Measurements from ENCODE around the gene STRADA. TPM values are rescaled to one million over a fixed set of nuclear protein-coding genes. Genes with fewer than 3 reads are reported as not detected.

Gene STRADA
- total and polyA plus RNA-seq, 9 of the 15 experiments (the other 6 are each of a cell fraction or from before 2014, with no cell fraction given), result 6.6 to 33.0 (median 20.5) TPM

- TF ChIP-seq KLF1 (tag; IDR thresholded peaks at IDR 0.05), result no peak; the same call in 1 of the 2 replicates
- peak; percentile 79 for TF ChIP-seq ZNF395 (CRISPR knock-in tag; IDR thresholded peaks at IDR 0.05)
- TF ChIP-seq HNRNPH1 (optimal IDR thresholded peaks at IDR 0.05; ENCODE audit: low read depth, low read length), result no peak
- peak; percentile 50 for TF ChIP-seq MEIS2 (IDR thresholded peaks at IDR 0.05; ENCODE audit: partially characterized antibody)
- TF ChIP-seq ZNF134 (CRISPR knock-in tag; conservative IDR thresholded peaks at IDR 0.05), result no peak
- peak; percentile 78 for TF ChIP-seq RBM25 (IDR thresholded peaks at IDR 0.05; ENCODE audit: low read depth, low read length, severe bottlenecking)
- TF ChIP-seq ZNF263 (CRISPR knock-in tag; IDR thresholded peaks at IDR 0.05; ENCODE audit: borderline replicate concordance), result peak; percentile 80; the same call in 1 of the 2 replicates
- TF ChIP-seq FOXK1 (CRISPR knock-in tag; IDR thresholded peaks at IDR 0.05; ENCODE audit: borderline replicate concordance), result peak; percentile 45; the same call in 1 of the 2 replicates
- peak in 1 of 2 experiments; percentile 72; a peak in 2 of 4 replicates for TF ChIP-seq SRF (CRISPR knock-in tag; IDR thresholded peaks at IDR 0.05)
- peak; percentile 93 for TF ChIP-seq E2F3 (CRISPR knock-in tag; IDR thresholded peaks at IDR 0.05)
- peak; percentile 16; the same call in 1 of the 2 replicates for TF ChIP-seq CREM (IDR thresholded peaks at IDR 0.05; ENCODE audit: low read depth)
- TF ChIP-seq MEF2A (IDR thresholded peaks at IDR 0.05; ENCODE audit: control insufficient read depth, low read depth, low read length), result peak; percentile 23; the same call in 1 of the 2 replicates
- 0 out of 2 replicates have a peak, but pooled peaks have one; percentile 23 for TF ChIP-seq ILF3 (IDR thresholded peaks at IDR 0.05; ENCODE audit: borderline replicate concordance)
- TF ChIP-seq YY1 (IDR thresholded peaks at IDR 0.05; ENCODE audit: borderline replicate concordance in 1 of 3, control insufficient read depth in 1 of 3, extremely low read depth in 1 of 3, insufficient read depth in 3 of 3, insufficient read length in 1 of 3, insufficient replicate concordance in 2 of 3, low read depth in 1 of 3, low read length in 2 of 3), result peak in 2 of 3 experiments; percentile 32 to 68
- TF ChIP-seq, protein P1, sequence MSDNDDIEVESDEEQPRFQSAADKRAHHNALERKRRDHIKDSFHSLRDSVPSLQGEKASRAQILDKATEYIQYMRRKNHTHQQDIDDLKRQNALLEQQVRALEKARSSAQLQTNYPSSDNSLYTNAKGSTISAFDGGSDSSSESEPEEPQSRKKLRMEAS (CRISPR knock-in tag; IDR thresholded peaks at IDR 0.05), result peak; percentile 81
- TF ChIP-seq FIP1L1 (IDR thresholded peaks at IDR 0.05; ENCODE audit: low read depth, low read length, poor library complexity, severe bottlenecking), result peak; percentile 84
- TF ChIP-seq, protein P2, sequence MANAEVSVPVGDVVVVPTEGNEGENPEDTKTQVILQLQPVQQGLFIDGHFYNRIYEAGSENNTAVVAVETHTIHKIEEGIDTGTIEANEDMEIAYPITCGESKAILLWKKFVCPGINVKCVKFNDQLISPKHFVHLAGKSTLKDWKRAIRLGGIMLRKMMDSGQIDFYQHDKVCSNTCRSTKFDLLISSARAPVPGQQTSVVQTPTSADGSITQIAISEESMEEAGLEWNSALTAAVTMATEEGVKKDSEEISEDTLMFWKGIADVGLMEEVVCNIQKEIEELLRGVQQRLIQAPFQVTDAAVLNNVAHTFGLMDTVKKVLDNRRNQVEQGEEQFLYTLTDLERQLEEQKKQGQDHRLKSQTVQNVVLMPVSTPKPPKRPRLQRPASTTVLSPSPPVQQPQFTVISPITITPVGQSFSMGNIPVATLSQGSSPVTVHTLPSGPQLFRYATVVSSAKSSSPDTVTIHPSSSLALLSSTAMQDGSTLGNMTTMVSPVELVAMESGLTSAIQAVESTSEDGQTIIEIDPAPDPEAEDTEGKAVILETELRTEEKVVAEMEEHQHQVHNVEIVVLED (CRISPR knock-in tag; IDR thresholded peaks at IDR 0.05), result peak; percentile 87
- no peak for TF ChIP-seq ZNF707 (CRISPR knock-in tag; conservative IDR thresholded peaks at IDR 0.05)
- TF ChIP-seq, protein P3, sequence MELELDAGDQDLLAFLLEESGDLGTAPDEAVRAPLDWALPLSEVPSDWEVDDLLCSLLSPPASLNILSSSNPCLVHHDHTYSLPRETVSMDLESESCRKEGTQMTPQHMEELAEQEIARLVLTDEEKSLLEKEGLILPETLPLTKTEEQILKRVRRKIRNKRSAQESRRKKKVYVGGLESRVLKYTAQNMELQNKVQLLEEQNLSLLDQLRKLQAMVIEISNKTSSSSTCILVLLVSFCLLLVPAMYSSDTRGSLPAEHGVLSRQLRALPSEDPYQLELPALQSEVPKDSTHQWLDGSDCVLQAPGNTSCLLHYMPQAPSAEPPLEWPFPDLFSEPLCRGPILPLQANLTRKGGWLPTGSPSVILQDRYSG (tag; conservative IDR thresholded peaks at IDR 0.05; ENCODE audit: low read depth), result no peak
- peak; percentile 75 for TF ChIP-seq NEUROD1 (IDR thresholded peaks at IDR 0.05; ENCODE audit: borderline replicate concordance, low read depth, low read length, partially characterized antibody)
These were observed at the start of gene STRADA (continued) for GRCh38 chr17:63741408-63742173.

All from K562 (cell line).